GM10266 (cell line): Measurements from ENCODE around the gene FHOD3.

Experiments used
- DNase-seq: peaks from one replicate; pipeline ENCODE4 v3.0.0; 2012; ENCODE audit errors: extremely low spot score
- CTCF ChIP-seq: IDR thresholded peaks from 2 replicates; pipeline ENCODE4 v1.5.1; 2012; ENCODE audit warnings: mild to moderate bottlenecking, low read depth; ENCODE audit not compliant: control insufficient read depth, insufficient read depth; ENCODE audit errors: missing control alignments

The FHOD3 gene

GRCh38 chr18:36623681-36624190, 326.2 kb downstream of the FHOD3 start:
- no peak for TF ChIP-seq CTCF
- no peak for DNase-seq

GRCh38 chr18:36624451-36625167, 327.1 kb downstream of the FHOD3 start:
- TF ChIP-seq CTCF, result no peak
- DNase-seq, result no peak

DNA sequence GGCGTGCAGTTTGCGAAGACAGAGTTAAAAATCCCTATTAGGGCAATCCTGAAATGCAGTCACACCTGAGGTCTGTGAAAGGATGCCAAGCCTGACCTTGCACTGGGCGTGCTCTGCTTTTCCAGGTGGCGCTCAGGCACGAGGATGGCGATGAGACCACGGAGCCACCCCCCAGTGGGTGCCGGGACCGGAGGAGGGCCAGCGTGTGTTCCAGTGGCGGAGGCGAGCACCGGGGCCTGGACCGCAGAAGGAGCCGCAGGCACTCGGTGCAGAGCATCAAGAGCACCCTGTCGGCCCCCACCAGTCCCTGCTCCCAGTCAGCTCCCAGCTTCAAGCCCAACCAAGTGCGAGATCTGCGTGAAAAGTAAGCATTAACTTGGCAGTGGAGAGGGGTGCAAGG, 327.9 kb downstream of the FHOD3 start:
- TF ChIP-seq CTCF, result no peak

GRCh38 chr18:36627637-36628036, 330.1 kb downstream of the FHOD3 start:
- TF ChIP-seq CTCF, result no peak
- no peak for DNase-seq

More for the DNA sequence above, 327.9 kb downstream of the FHOD3 start:
- DNase-seq, result no peak

- no peak for TF ChIP-seq CTCF
- no peak for DNase-seq
These were observed 331.1 kb downstream of the FHOD3 start for GRCh38 chr18:36628435-36629137.

- no peak for DNase-seq
These were observed 331.6 kb downstream of the FHOD3 start for GRCh38 chr18:36629138-36629530.

More at GRCh38 chr18:36629138-36629530, 331.6 kb downstream of the FHOD3 start:
- TF ChIP-seq CTCF, result no peak
